Measurements from ENCODE around the gene MAPKAP1. TPM values are rescaled to one million over a fixed set of nuclear protein-coding genes. Genes with fewer than 3 reads are reported as not detected.

The MAPKAP1 gene
- total RNA-seq, 2 donors from 2014 or later = 42.2 to 66.5 TPM

- H3K36me3 Mint-ChIP-seq (ENCODE audit: low read depth) = peaks cover 79% of the 10 kb centered on the region
Observed at GRCh38 chr9:125479846-125480615, 227.0 kb downstream of the MAPKAP1 start.

GRCh38 chr9:125477089-125477544 is 229.9 kb downstream of the MAPKAP1 start:
- no peaks in the 10 kb centered on the region for H3K9me3 Mint-ChIP-seq
- no peaks in the 10 kb centered on the region for H3K27me3 Mint-ChIP-seq
- peaks cover 5% of the 10 kb centered on the region for H3K4me1 Mint-ChIP-seq
- no peak overlapping the region for H3K27ac Mint-ChIP-seq
- ATAC-seq (replicated peaks) = no peak
- H3K4me3 Mint-ChIP-seq = no peak overlapping the region
- peaks cover 61% of the 10 kb centered on the region for H3K36me3 Mint-ChIP-seq (ENCODE audit: low read depth)

More at GRCh38 chr9:125479846-125480615, 227.0 kb downstream of the MAPKAP1 start:
- H3K4me3 Mint-ChIP-seq = no peak overlapping the region
- H3K27me3 Mint-ChIP-seq = no peaks in the 10 kb centered on the region
- H3K9me3 Mint-ChIP-seq = no peaks in the 10 kb centered on the region
- no peak overlapping the region for H3K27ac Mint-ChIP-seq
- H3K4me1 Mint-ChIP-seq = peaks cover 5% of the 10 kb centered on the region
- ATAC-seq (replicated peaks) = no peak

- H3K9me3 Mint-ChIP-seq = no peaks in the 10 kb centered on the region
- H3K27ac Mint-ChIP-seq = no peak overlapping the region
- no peak overlapping the region for H3K4me3 Mint-ChIP-seq
- ATAC-seq (replicated peaks) = no peak
- H3K4me1 Mint-ChIP-seq = peaks cover 5% of the 10 kb centered on the region
- H3K27me3 Mint-ChIP-seq = no peaks in the 10 kb centered on the region
- H3K36me3 Mint-ChIP-seq (ENCODE audit: low read depth) = peaks cover 58% of the 10 kb centered on the region
Observed at GRCh38 chr9:125476645-125477044, 230.4 kb downstream of the MAPKAP1 start.

GRCh38 chr9:125475385-125475784 is 231.6 kb downstream of the MAPKAP1 start:
- no peak overlapping the region for H3K27ac Mint-ChIP-seq
- H3K9me3 Mint-ChIP-seq = no peaks in the 10 kb centered on the region
- peaks cover 5% of the 10 kb centered on the region for H3K4me1 Mint-ChIP-seq
- no peak for ATAC-seq (replicated peaks)
- H3K27me3 Mint-ChIP-seq = no peaks in the 10 kb centered on the region
- peaks cover 58% of the 10 kb centered on the region for H3K36me3 Mint-ChIP-seq (ENCODE audit: low read depth)
- H3K4me3 Mint-ChIP-seq = no peak overlapping the region

- Mint-ChIP-seq H3K36me3 (ENCODE audit: low read depth) (peaks cover 59% of the 10 kb centered on the region), H3K4me1 (peaks cover 5% of the 10 kb centered on the region), H3K9me3 (no peaks in the 10 kb centered on the region), H3K27ac (no peak overlapping the region), H3K4me3 (no peak overlapping the region), H3K27me3 (no peaks in the 10 kb centered on the region)
- ATAC-seq (replicated peaks) = no peak
Observed at GRCh38 chr9:125472926-125473701, 233.9 kb downstream of the MAPKAP1 start.

- Mint-ChIP-seq H3K4me1 (peaks cover under 1% of the 10 kb centered on the region), H3K9me3 (no peaks in the 10 kb centered on the region), H3K27me3 (no peaks in the 10 kb centered on the region), H3K36me3 (ENCODE audit: low read depth) (peaks cover 54% of the 10 kb centered on the region), H3K27ac (no peak overlapping the region), H3K4me3 (no peak overlapping the region)
- ATAC-seq (replicated peaks) = no peak
Observed at GRCh38 chr9:125472562-125472925, 234.5 kb downstream of the MAPKAP1 start.

GRCh38 chr9:125470767-125471580 is 236.0 kb downstream of the MAPKAP1 start:
- Mint-ChIP-seq H3K4me1 (no peaks in the 10 kb centered on the region), H3K27me3 (no peaks in the 10 kb centered on the region), H3K9me3 (no peaks in the 10 kb centered on the region), H3K4me3 (no peak overlapping the region), H3K27ac (no peak overlapping the region), H3K36me3 (ENCODE audit: low read depth) (peaks cover 38% of the 10 kb centered on the region)
- no peak for ATAC-seq (replicated peaks)

GRCh38 chr9:125470189-125470588 is 236.8 kb downstream of the MAPKAP1 start:
- H3K36me3 Mint-ChIP-seq (ENCODE audit: low read depth) = peaks cover 33% of the 10 kb centered on the region
- ATAC-seq (replicated peaks) = no peak
- no peak overlapping the region for H3K4me3 Mint-ChIP-seq
- H3K9me3 Mint-ChIP-seq = no peaks in the 10 kb centered on the region
- H3K4me1 Mint-ChIP-seq = no peaks in the 10 kb centered on the region
- no peaks in the 10 kb centered on the region for H3K27me3 Mint-ChIP-seq
- no peak overlapping the region for H3K27ac Mint-ChIP-seq

GRCh38 chr9:125468646-125469045 is 238.4 kb downstream of the MAPKAP1 start:
- no peaks in the 10 kb centered on the region for H3K27me3 Mint-ChIP-seq
- H3K27ac Mint-ChIP-seq = no peak overlapping the region
- no peaks in the 10 kb centered on the region for H3K9me3 Mint-ChIP-seq
- no peak overlapping the region for H3K4me3 Mint-ChIP-seq
- ATAC-seq (replicated peaks) = no peak
- H3K36me3 Mint-ChIP-seq (ENCODE audit: low read depth) = peaks cover 33% of the 10 kb centered on the region
- H3K4me1 Mint-ChIP-seq = no peaks in the 10 kb centered on the region

GRCh38 chr9:125467116-125467740 is 239.8 kb downstream of the MAPKAP1 start:
- H3K27ac Mint-ChIP-seq = no peak overlapping the region
- no peak for ATAC-seq (replicated peaks)
- peaks cover 27% of the 10 kb centered on the region for H3K36me3 Mint-ChIP-seq (ENCODE audit: low read depth)
- H3K9me3 Mint-ChIP-seq = no peaks in the 10 kb centered on the region
- H3K4me1 Mint-ChIP-seq = no peaks in the 10 kb centered on the region
- H3K4me3 Mint-ChIP-seq = no peak overlapping the region
- H3K27me3 Mint-ChIP-seq = no peaks in the 10 kb centered on the region

GRCh38 chr9:125466411-125466810 is 240.6 kb downstream of the MAPKAP1 start:
- no peaks in the 10 kb centered on the region for H3K4me1 Mint-ChIP-seq
- H3K4me3 Mint-ChIP-seq = no peak overlapping the region
- H3K27me3 Mint-ChIP-seq = no peaks in the 10 kb centered on the region
- no peak overlapping the region for H3K27ac Mint-ChIP-seq
- H3K36me3 Mint-ChIP-seq (ENCODE audit: low read depth) = peaks cover 28% of the 10 kb centered on the region
- no peaks in the 10 kb centered on the region for H3K9me3 Mint-ChIP-seq
- no peak for ATAC-seq (replicated peaks)

- Mint-ChIP-seq H3K9me3 (no peaks in the 10 kb centered on the region), H3K4me1 (no peaks in the 10 kb centered on the region), H3K36me3 (ENCODE audit: low read depth) (peaks cover 30% of the 10 kb centered on the region), H3K27me3 (no peaks in the 10 kb centered on the region), H3K27ac (no peak overlapping the region), H3K4me3 (no peak overlapping the region)
- ATAC-seq (replicated peaks) = no peak
Observed at GRCh38 chr9:125464591-125465385, 242.2 kb downstream of the MAPKAP1 start.

GRCh38 chr9:125463926-125464325 is 243.1 kb downstream of the MAPKAP1 start:
- Mint-ChIP-seq H3K4me1 (no peaks in the 10 kb centered on the region), H3K36me3 (ENCODE audit: low read depth) (peaks cover 28% of the 10 kb centered on the region), H3K27me3 (no peaks in the 10 kb centered on the region), H3K4me3 (no peak overlapping the region), H3K9me3 (no peaks in the 10 kb centered on the region), H3K27ac (no peak overlapping the region)
- no peak for ATAC-seq (replicated peaks)
